GM23338 (cell line): Measurements from ENCODE around the gene ULBP2.

ENCODE experiments used
- POLR2AphosphoS5 ChIP-seq: IDR thresholded peaks from 2 replicates; pipeline ENCODE4 v1.6.1; 2016; ENCODE audit warnings: antibody characterized with exemption, low read depth
- ZNF331 ChIP-seq: fragments of 250-450 bp; sonication (Bioruptor Pico); IDR thresholded peaks from 2 replicates; pipeline ENCODE4 v1.5.0; 2020; ENCODE audit warnings: low read depth, mild to moderate bottlenecking, moderate library complexity

DNA sequence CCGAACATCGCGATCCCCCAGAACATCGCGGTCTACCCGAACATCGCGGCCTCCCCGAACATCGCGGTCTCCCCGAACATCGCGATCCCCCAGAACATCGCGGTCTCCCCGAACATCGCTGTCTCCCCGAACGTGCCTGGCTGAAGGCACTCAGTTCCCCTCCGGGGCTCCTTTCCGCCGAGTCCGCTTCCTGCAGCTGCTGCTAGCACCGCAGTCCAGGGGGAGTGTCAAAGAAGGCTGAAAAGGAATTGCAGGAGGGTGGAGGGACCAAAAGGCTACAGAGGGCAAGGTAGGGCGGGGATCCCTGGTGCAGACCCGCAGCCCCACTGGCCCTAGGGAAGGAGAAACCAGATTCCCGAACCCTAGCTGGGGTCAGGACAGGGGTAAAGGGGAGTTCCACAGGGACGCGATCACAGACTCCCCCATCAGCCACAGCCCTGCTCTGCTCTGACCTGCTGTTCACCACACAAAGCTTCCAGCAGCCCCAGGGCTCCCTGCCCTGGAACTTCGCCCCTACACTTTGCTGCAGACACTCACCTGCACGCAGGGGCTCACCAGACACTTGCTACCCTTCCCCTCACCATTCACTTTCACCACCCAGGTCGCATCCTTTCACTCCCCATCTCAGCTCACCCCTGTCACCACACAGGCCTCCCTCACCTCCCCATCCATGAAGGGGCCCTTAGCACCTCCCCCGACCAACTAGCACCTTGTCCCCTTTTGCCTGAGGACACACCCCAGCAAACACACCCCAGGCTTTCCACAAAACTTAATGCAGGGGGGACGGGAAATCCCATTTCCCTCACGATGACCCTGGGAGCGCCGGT is 23.6 kb downstream of the ULBP2 start:
- TF ChIP-seq ZNF331 (CRISPR knock-in tag), result no peak
- TF ChIP-seq POLR2AphosphoS5, result no peak; the same call in 1 of the 2 replicates
